NCI-H2196 treated with DMSO at 0.1 percent for 48 hours (cell line): ENCODE results near the gene DNASE1L2.

Experiments
- DNase-seq: peaks from one replicate; lab custom pipeline; 2025; ENCODE audit not compliant: unreplicated experiment; lab: John Stamatoyannopoulos, UW

The DNASE1L2 gene

DNA sequence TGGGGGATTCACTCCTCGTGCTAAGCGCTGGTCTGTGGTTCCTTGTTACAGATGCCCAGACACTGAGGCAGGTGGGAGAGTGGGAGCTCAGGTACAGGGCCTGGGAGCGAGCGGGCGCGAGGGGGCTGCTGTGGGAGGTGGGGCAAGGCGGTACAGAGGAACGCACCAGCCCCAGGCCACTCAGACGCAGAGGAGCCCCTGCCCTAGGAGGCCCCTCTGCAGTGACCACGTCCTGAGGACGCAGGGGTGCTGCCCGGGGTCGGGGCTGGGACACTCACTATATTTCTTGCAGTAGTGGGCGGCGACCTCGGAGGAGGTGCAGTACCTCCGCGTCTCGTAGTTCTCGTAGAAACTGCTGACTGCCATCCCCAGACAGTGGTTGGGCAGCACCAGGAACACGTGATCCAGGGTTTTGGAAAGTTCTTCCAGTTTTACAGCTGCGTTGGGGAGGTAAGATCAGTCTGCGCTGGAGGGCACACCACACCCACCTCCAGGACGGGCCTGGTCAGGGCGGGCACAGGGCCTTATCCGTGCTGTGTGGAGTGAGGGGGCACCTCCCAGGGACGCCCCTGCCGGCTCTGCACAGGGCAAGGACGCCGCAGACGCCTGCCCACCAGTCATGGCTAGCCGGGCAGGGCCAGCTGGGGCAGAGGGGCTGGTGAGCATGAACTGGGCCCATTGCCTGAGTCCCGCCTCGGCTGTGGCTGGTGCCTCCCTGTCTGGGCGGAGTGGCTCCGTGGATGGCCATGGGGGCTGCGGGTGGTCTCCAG lies 47.9 kb downstream of the DNASE1L2 start:
- DNase-seq: no peak

DNA sequence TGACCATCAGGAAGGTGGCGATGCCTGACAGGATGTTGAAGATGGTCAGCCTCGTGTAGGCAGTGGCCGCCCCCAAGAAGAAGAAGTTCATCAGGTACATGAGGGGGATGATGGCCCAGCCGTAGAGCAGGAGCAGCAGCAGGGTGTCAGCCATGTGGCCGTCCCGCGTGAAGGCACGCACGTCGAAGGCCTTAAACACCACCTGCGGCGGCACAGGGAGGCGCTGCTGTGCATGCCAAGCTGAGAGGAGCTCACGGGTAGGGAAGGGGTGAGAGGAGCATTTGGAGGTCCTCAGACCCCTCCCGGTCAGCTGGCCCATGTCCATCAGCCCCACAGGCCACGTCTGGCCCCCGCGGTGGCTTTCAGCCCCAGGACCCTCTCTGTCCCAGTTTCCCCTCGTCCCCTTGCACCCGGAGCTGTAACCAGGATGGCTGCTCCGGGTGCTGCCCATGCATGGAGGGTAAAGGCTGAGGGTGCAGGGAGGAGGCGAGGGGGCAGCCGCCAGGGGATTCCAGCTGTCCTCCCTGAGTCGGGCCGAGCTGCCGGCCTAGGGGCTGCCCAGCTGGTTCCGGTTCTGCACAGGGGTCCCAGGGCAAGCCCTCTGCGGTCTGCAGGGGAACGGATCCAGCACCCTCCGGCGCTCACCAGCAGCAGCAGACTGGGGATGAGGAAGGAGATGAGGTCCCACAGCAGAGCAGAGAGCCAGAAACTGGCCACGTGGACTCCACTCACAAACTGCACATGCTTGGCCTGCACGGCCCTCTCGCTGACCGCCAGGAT lies 48.7 kb downstream of the DNASE1L2 start:
- DNase-seq: no peak

DNA sequence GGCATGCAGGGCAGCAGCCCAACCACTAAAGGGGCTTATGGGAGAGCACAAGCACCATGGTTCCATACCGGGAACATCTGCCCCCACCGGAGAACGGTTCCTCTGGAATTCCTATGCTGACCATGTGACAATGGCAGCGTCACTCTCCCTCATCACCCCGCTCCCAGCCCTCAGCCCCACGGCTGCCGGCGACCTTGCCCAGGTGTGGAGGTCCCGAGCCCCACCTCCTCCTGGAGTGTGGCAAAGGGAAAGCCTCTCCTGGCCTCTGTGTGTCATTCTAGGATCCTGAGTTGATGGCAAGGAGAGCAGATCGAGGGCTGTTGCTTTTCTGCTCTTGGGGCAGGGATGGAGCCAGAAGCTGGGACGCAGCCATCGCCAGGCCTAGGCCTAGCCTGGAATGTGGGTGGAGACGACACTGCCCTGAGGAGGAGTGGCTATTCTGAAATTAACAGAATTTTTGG lies 49.5 kb downstream of the DNASE1L2 start:
- DNase-seq: no peak

DNA sequence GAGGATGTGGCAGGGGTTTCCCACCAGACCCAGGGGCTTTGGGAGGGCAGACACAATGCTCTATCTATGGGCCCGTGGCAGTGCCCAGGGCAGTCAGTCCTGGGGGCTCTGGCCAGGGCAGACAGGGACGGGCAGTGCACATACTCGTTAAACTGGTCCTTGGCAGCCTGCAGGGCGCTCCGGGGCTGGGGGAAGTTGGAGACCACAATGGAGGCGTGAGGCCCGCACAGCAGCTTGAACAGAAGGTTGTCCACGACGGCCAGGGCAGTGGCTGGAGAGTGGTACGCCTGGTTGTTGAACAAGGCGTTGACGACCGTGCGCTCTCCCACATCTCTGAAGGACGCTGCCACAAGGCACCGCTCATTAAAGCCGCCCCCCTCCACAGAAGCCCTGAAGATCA lies 50.3 kb downstream of the DNASE1L2 start:
- DNase-seq: no peak

DNA sequence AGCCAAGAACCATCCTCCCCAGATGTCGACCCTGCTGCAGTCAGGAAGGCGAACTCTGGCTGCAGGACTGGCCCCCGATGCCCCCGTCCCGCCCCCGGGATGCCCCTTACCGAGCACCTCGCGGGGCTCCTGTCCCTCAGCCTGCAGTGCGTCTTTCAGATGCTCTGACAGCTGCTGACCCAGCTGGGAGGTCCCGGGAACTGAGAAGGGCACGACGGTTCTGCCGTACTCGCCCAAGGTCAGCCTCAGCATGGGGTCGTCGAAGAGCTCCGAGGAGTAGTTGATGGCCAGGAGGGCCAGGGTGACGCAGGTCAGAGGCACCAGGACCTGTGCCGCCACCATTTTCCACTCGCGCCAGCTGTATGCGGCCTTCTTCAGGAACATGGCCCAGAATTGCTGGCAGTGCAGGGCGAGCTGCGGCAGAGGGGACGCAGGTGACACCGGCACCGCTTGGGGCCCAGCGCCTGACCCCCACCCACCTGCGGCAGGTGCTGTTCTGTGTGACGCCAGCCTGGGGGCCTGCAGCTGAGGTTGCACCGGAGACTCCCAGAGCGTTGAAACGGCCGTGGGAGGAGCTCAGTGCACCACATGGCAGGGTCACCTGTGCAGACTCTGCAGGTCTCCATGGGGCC lies 51.8 kb downstream of the DNASE1L2 start:
- DNase-seq: no peak
